Ishikawa (cell line): ENCODE results near the gene ANO7.

Experiments
- CEBPB ChIP-seq: IDR thresholded peaks from 2 replicates; pipeline ENCODE4 v1.6.1; 2012
- CREB1 ChIP-seq: IDR thresholded peaks from 2 replicates; pipeline ENCODE4 v1.6.1; 2012; ENCODE audit warnings: low read depth
- EP300 ChIP-seq: IDR thresholded peaks from 2 replicates; pipeline ENCODE4 v1.6.1; 2012; ENCODE audit warnings: borderline replicate concordance
- TAF1 ChIP-seq: IDR thresholded peaks from 2 replicates; pipeline ENCODE4 v1.6.1; 2012; ENCODE audit warnings: low read depth, mild to moderate bottlenecking
- TCF12 ChIP-seq: IDR thresholded peaks from 2 replicates; pipeline ENCODE4 v1.6.1; 2012; ENCODE audit warnings: low read depth
- USF1 ChIP-seq: IDR thresholded peaks from 2 replicates; pipeline ENCODE4 v1.6.1; 2012
- ZBTB7A ChIP-seq: IDR thresholded peaks from 2 replicates; pipeline ENCODE4 v1.6.1; 2012; ENCODE audit warnings: low read depth
- TF ChIP-seq, protein P1 (sequence below): IDR thresholded peaks from 2 replicates; pipeline ENCODE4 v1.6.1; 2012
- TF ChIP-seq, protein P2 (sequence below): IDR thresholded peaks from 2 replicates; pipeline ENCODE4 v1.6.1; 2012; ENCODE audit warnings: low read depth, mild to moderate bottlenecking

- TF ChIP-seq TAF1 (no peak), USF1 (no peak), EP300 (no peak), ZBTB7A (no peak), CREB1 (no peak), CEBPB (no peak), TCF12 (no peak)
- TF ChIP-seq, protein P1, sequence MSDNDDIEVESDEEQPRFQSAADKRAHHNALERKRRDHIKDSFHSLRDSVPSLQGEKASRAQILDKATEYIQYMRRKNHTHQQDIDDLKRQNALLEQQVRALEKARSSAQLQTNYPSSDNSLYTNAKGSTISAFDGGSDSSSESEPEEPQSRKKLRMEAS = no peak
- TF ChIP-seq, protein P2, sequence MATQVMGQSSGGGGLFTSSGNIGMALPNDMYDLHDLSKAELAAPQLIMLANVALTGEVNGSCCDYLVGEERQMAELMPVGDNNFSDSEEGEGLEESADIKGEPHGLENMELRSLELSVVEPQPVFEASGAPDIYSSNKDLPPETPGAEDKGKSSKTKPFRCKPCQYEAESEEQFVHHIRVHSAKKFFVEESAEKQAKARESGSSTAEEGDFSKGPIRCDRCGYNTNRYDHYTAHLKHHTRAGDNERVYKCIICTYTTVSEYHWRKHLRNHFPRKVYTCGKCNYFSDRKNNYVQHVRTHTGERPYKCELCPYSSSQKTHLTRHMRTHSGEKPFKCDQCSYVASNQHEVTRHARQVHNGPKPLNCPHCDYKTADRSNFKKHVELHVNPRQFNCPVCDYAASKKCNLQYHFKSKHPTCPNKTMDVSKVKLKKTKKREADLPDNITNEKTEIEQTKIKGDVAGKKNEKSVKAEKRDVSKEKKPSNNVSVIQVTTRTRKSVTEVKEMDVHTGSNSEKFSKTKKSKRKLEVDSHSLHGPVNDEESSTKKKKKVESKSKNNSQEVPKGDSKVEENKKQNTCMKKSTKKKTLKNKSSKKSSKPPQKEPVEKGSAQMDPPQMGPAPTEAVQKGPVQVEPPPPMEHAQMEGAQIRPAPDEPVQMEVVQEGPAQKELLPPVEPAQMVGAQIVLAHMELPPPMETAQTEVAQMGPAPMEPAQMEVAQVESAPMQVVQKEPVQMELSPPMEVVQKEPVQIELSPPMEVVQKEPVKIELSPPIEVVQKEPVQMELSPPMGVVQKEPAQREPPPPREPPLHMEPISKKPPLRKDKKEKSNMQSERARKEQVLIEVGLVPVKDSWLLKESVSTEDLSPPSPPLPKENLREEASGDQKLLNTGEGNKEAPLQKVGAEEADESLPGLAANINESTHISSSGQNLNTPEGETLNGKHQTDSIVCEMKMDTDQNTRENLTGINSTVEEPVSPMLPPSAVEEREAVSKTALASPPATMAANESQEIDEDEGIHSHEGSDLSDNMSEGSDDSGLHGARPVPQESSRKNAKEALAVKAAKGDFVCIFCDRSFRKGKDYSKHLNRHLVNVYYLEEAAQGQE = no peak
These were observed 40.5 kb downstream of the ANO7 start for GRCh38 chr2:241228860-241229516.
